Neural progenitor cell (in vitro differentiated cells): ENCODE measurements around the gene GIPC2.

Experiments used
- EZH2phosphoT487 ChIP-seq: fragments of 200-600 bp; sonication (generic); IDR thresholded peaks from 2 replicates; pipeline ENCODE4 v1.6.1; 2017; ENCODE audit warnings: antibody characterized with exemption
- TF ChIP-seq, protein P1 (sequence below): fragments of 200-600 bp; sonication (generic); IDR thresholded peaks from 2 replicates; pipeline ENCODE4 v1.5.1; 2017; ENCODE audit warnings: antibody characterized with exemption, mild to moderate bottlenecking

DNA sequence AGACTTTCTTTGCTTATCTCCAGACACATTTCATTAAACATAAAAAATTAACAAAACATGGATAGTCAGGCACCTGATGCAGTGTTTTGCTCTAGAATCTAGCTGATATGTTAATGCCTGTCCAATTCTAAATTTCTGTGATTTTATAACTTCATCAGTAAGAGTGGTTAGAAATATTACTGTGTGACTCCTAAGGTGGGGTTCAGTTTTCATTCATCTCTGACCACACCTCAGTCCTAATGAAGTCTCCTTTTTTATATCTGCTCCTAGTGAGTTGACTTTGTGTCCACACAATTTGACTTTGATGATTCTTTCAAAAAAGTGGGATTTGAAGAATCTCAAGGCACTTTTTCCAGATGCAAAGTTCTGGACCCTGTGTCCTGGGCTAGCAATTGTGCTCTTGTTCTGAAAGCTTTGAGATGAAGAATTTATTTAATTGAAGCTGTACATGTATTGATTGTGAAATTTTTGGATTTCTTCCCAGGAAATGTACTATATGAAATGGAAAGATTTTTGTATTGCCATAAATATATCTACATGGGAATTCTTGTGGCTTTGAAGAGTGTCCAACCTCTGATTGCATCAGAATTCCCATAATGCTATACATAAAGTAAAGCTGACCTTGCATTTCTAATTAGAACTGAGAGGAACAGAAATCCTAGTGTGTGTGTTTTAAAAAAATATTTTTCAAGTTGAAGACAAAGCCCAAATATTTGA is 111.2 kb downstream of the GIPC2 start:
- TF ChIP-seq, protein P1, sequence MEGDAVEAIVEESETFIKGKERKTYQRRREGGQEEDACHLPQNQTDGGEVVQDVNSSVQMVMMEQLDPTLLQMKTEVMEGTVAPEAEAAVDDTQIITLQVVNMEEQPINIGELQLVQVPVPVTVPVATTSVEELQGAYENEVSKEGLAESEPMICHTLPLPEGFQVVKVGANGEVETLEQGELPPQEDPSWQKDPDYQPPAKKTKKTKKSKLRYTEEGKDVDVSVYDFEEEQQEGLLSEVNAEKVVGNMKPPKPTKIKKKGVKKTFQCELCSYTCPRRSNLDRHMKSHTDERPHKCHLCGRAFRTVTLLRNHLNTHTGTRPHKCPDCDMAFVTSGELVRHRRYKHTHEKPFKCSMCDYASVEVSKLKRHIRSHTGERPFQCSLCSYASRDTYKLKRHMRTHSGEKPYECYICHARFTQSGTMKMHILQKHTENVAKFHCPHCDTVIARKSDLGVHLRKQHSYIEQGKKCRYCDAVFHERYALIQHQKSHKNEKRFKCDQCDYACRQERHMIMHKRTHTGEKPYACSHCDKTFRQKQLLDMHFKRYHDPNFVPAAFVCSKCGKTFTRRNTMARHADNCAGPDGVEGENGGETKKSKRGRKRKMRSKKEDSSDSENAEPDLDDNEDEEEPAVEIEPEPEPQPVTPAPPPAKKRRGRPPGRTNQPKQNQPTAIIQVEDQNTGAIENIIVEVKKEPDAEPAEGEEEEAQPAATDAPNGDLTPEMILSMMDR, result no peak
- TF ChIP-seq EZH2phosphoT487, result no peak
